SU-DHL-6 (cell line): ENCODE results near the gene RRP1B.

Source experiments
- EZH2phosphoT487 ChIP-seq: fragments of 200-600 bp; sonication (generic), shearing (Covaris generic); conservative IDR thresholded peaks from 2 replicates; pipeline ENCODE4 v1.6.1; 2018; ENCODE audit warnings: mild to moderate bottlenecking, antibody characterized with exemption, low read length, moderate library complexity, mixed read lengths
- TF ChIP-seq, protein P1 (sequence below): fragments of 200-600 bp; sonication (generic); IDR thresholded peaks from one replicate; pipeline ENCODE4 v1.5.1; 2017; ENCODE audit warnings: antibody characterized with exemption, mild to moderate bottlenecking, low read length, moderate library complexity; ENCODE audit not compliant: insufficient read depth, poor library complexity, severe bottlenecking

DNA sequence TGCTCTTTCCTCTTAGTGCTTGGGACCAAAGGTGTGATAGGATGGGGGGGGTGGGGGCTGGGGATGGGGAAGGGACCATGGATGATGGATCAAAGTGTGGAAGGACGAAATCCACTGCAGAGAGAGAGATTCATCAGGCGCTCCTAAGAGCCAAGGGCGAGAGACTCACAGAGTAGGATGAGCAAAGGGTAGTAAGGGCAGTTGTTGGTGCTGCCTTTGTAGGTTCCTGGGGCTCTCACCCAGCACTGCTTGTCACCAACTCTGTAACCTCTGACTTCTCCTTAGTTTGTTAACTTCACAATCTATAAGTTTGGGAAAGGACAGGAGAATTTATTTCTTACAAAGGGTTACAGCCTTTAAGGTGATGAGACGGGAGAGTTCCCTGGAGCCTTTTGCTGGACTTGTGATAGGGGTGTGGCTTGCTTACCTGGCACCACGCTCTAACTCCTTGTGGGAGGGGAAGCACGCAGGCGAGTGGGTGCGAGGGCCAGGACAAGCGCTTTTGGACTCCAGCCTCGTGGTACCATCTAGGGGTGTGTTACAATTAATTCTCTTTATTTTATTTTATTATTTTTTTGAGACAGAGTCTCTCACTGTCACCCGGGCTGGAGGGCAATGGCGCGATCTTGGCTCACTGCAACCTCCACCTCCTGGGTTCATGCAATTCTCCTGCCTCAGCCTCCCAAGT lies 58.0 kb downstream of the RRP1B start:
- TF ChIP-seq, protein P1, sequence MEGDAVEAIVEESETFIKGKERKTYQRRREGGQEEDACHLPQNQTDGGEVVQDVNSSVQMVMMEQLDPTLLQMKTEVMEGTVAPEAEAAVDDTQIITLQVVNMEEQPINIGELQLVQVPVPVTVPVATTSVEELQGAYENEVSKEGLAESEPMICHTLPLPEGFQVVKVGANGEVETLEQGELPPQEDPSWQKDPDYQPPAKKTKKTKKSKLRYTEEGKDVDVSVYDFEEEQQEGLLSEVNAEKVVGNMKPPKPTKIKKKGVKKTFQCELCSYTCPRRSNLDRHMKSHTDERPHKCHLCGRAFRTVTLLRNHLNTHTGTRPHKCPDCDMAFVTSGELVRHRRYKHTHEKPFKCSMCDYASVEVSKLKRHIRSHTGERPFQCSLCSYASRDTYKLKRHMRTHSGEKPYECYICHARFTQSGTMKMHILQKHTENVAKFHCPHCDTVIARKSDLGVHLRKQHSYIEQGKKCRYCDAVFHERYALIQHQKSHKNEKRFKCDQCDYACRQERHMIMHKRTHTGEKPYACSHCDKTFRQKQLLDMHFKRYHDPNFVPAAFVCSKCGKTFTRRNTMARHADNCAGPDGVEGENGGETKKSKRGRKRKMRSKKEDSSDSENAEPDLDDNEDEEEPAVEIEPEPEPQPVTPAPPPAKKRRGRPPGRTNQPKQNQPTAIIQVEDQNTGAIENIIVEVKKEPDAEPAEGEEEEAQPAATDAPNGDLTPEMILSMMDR = no peak
- no peak for TF ChIP-seq EZH2phosphoT487
